NCI-H2196 treated with DMSO at 0.1 percent for 48 hours (cell line): ENCODE results near the gene ADTRP.

ENCODE experiments used
- DNase-seq: peaks from one replicate; lab custom pipeline; 2025; ENCODE audit not compliant: unreplicated experiment; lab: John Stamatoyannopoulos, UW

Gene ADTRP

GRCh38 chr6:11665604-11666326 is 112.8 kb downstream of the ADTRP start:
- DNase-seq: no peak
